Measurements from ENCODE around the gene ZNF639. TPM values are rescaled to one million over a fixed set of nuclear protein-coding genes. Genes with fewer than 3 reads are reported as not detected.

ZNF639 gene
- total RNA-seq, 1 experiment from 2014 or later, result 47.5 TPM

DNA sequence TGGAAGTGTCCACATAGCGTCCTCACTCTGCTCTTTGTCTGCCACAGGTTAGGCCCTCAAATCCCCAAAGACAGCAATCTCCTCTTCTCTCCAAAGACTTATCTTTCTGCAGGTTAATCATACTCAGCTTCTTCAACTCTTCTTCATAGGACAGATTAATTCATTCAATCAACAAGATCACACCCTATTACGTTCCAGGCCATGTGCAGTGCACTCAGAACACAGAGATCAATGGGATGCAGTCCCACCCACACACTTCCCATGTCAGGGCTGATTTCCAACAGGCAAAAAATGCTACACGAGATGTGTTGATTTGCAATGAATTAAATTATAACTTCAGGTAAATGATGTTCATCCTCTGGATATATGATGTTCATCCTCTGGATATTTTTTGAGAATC, 33.5 kb upstream of the ZNF639 start:
- H2AFZ ChIP-seq (ENCODE audit: low read depth, low read length, poor library complexity, severe bottlenecking), result no peak overlapping the region
- TF ChIP-seq TCF7L2 (IDR thresholded peaks at IDR 0.05; ENCODE audit: borderline replicate concordance, extremely low read depth, insufficient read depth, insufficient read length) (no peak), YY1 (IDR thresholded peaks at IDR 0.05; ENCODE audit: extremely low read depth, insufficient replicate concordance, low read depth, low read length) (no peak), ATF3 (IDR thresholded peaks at IDR 0.05) (no peak), CEBPB (IDR thresholded peaks at IDR 0.05; ENCODE audit: low read depth) (no peak), CBX3 (IDR thresholded peaks at IDR 0.05; ENCODE audit: low read depth) (no peak), ZNF274 (IDR thresholded peaks at IDR 0.05; ENCODE audit: low read depth, low read length) (no peak), POLR2A (IDR thresholded peaks at IDR 0.05; ENCODE audit: borderline replicate concordance, extremely low read depth, insufficient read depth, insufficient read length) (no peak), REST (IDR thresholded peaks at IDR 0.05; ENCODE audit: low read depth) (no peak), POLR2AphosphoS5 (IDR thresholded peaks at IDR 0.05; ENCODE audit: low read depth, low read length) (no peak), SRF (IDR thresholded peaks at IDR 0.05; ENCODE audit: low read depth) (no peak), ZFX (IDR thresholded peaks at IDR 0.05) (no peak), RAD21 (IDR thresholded peaks at IDR 0.05; ENCODE audit: low read depth) (no peak), FOSL1 (IDR thresholded peaks at IDR 0.05; ENCODE audit: low read depth) (no peak), JUND (IDR thresholded peaks at IDR 0.05) (no peak)
- TF ChIP-seq, protein P1, sequence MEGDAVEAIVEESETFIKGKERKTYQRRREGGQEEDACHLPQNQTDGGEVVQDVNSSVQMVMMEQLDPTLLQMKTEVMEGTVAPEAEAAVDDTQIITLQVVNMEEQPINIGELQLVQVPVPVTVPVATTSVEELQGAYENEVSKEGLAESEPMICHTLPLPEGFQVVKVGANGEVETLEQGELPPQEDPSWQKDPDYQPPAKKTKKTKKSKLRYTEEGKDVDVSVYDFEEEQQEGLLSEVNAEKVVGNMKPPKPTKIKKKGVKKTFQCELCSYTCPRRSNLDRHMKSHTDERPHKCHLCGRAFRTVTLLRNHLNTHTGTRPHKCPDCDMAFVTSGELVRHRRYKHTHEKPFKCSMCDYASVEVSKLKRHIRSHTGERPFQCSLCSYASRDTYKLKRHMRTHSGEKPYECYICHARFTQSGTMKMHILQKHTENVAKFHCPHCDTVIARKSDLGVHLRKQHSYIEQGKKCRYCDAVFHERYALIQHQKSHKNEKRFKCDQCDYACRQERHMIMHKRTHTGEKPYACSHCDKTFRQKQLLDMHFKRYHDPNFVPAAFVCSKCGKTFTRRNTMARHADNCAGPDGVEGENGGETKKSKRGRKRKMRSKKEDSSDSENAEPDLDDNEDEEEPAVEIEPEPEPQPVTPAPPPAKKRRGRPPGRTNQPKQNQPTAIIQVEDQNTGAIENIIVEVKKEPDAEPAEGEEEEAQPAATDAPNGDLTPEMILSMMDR (IDR thresholded peaks at IDR 0.05 in 2 of 3, conservative IDR thresholded peaks at IDR 0.05 in 1 of 3; ENCODE audit: borderline replicate concordance in 1 of 3, insufficient read depth in 1 of 3, low read depth in 2 of 3, low read length in 2 of 3), result no peak
- TF ChIP-seq, protein P2, sequence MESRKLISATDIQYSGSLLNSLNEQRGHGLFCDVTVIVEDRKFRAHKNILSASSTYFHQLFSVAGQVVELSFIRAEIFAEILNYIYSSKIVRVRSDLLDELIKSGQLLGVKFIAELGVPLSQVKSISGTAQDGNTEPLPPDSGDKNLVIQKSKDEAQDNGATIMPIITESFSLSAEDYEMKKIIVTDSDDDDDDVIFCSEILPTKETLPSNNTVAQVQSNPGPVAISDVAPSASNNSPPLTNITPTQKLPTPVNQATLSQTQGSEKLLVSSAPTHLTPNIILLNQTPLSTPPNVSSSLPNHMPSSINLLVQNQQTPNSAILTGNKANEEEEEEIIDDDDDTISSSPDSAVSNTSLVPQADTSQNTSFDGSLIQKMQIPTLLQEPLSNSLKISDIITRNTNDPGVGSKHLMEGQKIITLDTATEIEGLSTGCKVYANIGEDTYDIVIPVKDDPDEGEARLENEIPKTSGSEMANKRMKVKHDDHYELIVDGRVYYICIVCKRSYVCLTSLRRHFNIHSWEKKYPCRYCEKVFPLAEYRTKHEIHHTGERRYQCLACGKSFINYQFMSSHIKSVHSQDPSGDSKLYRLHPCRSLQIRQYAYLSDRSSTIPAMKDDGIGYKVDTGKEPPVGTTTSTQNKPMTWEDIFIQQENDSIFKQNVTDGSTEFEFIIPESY (IDR thresholded peaks at IDR 0.05; ENCODE audit: extremely low read depth, insufficient replicate concordance, low read length), result no peak
- H3K4me3 ChIP-seq (replicated peaks in 1 of 2; ENCODE audit: low read depth in 1 of 2, low read length in 2 of 2), result no peak overlapping the region
- H3K27ac ChIP-seq (ENCODE audit: low read depth, low read length), result no peak overlapping the region
- no peak overlapping the region for H3K9ac ChIP-seq (ENCODE audit: low read length)
- no peaks in the 10 kb centered on the region for H3K9me3 ChIP-seq (ENCODE audit: control insufficient read depth in 1 of 2, insufficient read depth in 1 of 2, low read depth in 1 of 2, low read length in 2 of 2)
- intact Hi-C loops (cut with micrococcal nuclease), result no loop called here
- H3K9me2 ChIP-seq (ENCODE audit: insufficient read depth), result no peaks in the 10 kb centered on the region
- H4K20me1 ChIP-seq (ENCODE audit: insufficient read depth), result no peaks in the 10 kb centered on the region
- ChIA-PET POLR2A (no interaction called here), RAD21 (ENCODE audit: low non-redundant PET in 1 of 2, low total read pairs in 2 of 2, uncharacterized antibody in 2 of 2, unreplicated experiment in 2 of 2) (no interaction called here), CTCF (no interaction called here)
- no peaks in the 10 kb centered on the region for H3K27me3 ChIP-seq (ENCODE audit: insufficient read depth, low read length)
- BruUV-seq (replicated peaks), result no TSS peak
- no peaks in the 10 kb centered on the region for H3K4me1 ChIP-seq (ENCODE audit: control insufficient read depth in 1 of 2, insufficient read depth in 2 of 2, low read length in 2 of 2)
- H3K36me3 ChIP-seq (ENCODE audit: control insufficient read depth in 1 of 2, insufficient read depth in 2 of 2, low read length in 2 of 2), result no peaks in the 10 kb centered on the region
- ATAC-seq (no peak), DNase-seq (ENCODE audit: low read depth, low spot score) (no peak)
- H3K79me2 ChIP-seq (ENCODE audit: insufficient read depth, low read length), result no peaks in the 10 kb centered on the region
- no peak overlapping the region for H3K4me2 ChIP-seq (ENCODE audit: low read length)
